ENCODE results near the gene ATP8A2.

GRCh38 chr13:25783601-25784024 is 411.8 kb downstream of the ATP8A2 start:
- TF ChIP-seq POLR2A (IDR thresholded peaks at IDR 0.05; ENCODE audit: low read length), result no peak
- TF ChIP-seq GATA1 (IDR thresholded peaks at IDR 0.05; ENCODE audit: low read depth, low read length), result no peak
